ENCODE results near the gene MRE11. TPM values are rescaled to one million over a fixed set of nuclear protein-coding genes. Genes with fewer than 3 reads are reported as not detected.

The MRE11 gene
- 11.4 and 22.8 TPM in 2 replicates for total RNA-seq

DNA sequence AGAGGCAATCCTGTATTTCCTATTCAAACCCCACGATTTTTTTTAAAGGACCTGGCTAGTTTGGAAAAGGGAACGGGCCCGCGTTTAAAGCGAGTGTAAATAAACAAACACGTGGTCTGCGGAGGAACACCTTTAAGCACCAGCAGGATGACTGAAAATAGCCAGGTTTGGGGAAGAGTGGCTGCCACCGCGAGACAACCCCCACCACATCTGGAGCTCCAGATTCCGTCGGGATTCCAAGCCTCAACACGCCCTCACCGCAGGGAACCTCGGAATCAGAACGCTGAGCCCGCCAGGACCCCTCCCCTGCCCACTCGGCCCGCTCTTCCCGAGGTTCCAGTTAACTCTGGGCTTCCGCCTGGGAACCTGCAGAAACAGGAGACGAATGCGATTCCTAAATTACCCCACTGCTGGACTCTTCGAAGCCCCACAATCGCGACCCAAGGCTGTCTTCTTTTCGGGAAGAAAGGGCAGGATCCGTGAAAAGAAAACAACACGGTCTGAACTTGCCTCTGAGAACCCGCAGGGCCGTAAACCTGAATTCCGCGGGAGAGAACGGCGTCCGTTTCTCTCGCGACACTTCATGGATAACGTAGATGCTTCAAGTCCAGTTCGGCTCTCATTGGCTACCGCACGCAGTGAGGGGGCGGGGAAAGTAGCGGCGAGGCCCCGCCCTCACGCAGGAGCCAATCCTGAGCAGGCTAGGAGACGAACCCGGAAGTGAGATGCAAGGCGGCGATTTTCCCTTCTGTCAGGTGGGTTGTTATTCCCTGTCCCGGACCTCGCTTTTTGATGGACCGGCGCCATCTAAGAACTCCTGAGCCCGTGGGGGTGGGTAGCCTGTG lies at the start of gene MRE11, which contains the start of gene ANKRD49:
MRE11 (minus strand) TSS at position 564 of the 845 bp plus-strand sequence. CDS start 1,043 bp downstream, outside the sequence.
ANKRD49 (plus strand) TSS at position 704 of the 845 bp plus-strand sequence. CDS start 2,710 bp downstream, outside the sequence.

GRCh38 chr11:94511932-94512781 lies 18.5 kb upstream of the MRE11 start, which contains the start of gene C11orf97:
Gene C11orf97 (plus strand): TSS chr11:94512461. CDS start chr11:94512529, 68 bp downstream.

DNA sequence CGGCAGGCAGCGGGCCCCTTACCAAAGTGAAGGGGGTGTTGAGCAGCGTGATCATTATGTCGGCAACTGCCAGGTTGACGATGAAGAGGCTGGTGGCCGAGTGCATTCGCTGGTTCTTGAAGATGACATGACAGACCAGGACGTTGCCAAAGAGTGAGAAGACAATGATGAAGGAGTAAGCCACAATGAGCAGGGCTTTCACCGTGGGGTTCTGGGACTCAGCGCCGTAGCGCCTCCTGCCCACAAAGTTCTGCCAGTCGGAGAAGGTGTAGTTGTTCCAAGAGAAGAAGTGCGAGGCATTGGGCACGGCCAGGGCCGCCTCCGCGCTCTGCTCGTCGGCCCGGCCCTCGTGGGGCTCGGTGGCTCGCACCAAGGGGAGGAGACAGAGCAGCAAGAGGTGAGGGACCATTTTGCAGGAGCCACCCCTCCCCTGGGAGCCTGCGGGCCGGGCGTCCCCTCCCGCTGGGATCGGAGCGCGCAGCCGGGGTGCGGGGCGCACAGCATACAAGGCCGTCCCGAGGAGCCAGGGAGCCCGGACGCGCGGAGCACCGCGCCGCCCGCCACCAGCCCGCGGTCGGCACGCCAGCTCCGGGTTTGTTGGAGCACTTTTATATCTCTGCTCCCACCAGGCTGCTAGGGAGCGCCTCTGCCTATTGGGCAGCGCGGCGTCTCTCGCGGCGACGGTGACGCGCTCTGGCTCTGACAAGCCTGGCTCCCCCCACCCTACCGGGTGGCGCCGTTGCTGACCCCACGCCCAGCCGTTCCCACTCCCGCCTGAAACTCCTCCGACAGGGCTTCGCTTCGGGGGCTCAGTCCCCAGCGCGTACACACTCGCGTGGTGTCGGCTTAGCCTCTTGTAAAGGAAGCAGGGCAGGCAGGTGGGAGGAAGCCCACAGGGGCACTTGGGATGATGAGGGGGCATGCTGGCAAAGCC lies 92.5 kb downstream of the MRE11 start, which contains the start of gene GPR83:
GPR83 (minus strand) TSS at position 581 of the 934 bp plus-strand sequence; CDS start at position 409, 172 bp downstream.

Other genes with a start within 250 kb of the MRE11 start
- not detected in 2 replicates for gene IZUMO1R, start 189.3 kb downstream of the MRE11 start, total RNA-seq
- under 0.01 TPM in 1 of 2 replicates, not detected in the other for gene GPR83, start 92.4 kb downstream of the MRE11 start, total RNA-seq
- gene ANKRD49, start 140 bp upstream of the MRE11 start, total RNA-seq = 12.4 and 14.9 TPM in 2 replicates
- gene C11orf97, start 18.6 kb upstream of the MRE11 start, total RNA-seq = not detected in 2 replicates
- 4.3 and 5.5 TPM in 2 replicates for gene FUT4, start 50.1 kb upstream of the MRE11 start, total RNA-seq
- 1.4 and 1.7 TPM in 2 replicates for gene PIWIL4, start 73.5 kb upstream of the MRE11 start, total RNA-seq